IMR-90 (cell line): Measurements from ENCODE around the gene CDT1. TPM values are rescaled to one million over a fixed set of nuclear protein-coding genes. Genes with fewer than 3 reads are reported as not detected.
"Not testable (repeated sequence)": the region's sequence is repeated elsewhere in the genome, so short reads cannot be mapped to it uniquely, and the experiment has no call there.

Source experiments
- ATAC-seq: fragments of 200-7000 bp; cut with Tn5 transposase; 2 replicates; pipeline ENCODE4 v1.9.1; 2020; ENCODE audit warnings: low read depth, mild to moderate bottlenecking, moderate library complexity
- BruUV-seq: library from RNA; stranded (reverse); fragments of 400-500 nt; replicated peaks from 2 replicates; lab custom pipeline; 2021; lab: Mats Ljungman, UMichigan
- CTCF ChIA-PET: fragments of 300-600 bp; formaldehyde crosslinking; extraction: SDS; loops from one replicate; lab custom pipeline; 2021; ENCODE audit warnings: antibody characterized with exemption; lab: Yijun Ruan, JAX
- POLR2A ChIA-PET: fragments of 300-600 bp; sonication (Branson Sonifier 250); formaldehyde crosslinking; loops from one replicate; lab custom pipeline; 2022; ENCODE audit warnings: antibody characterized with exemption; ENCODE audit not compliant: unreplicated experiment; lab: Charles Lee
- DNase-seq: peaks from one replicate; pipeline ENCODE4 v3.0.0; 2013
- H2AFZ ChIP-seq: replicated peaks from 2 replicates; pipeline ENCODE3; 2013; ENCODE audit warnings: low read length, mild to moderate bottlenecking; ENCODE audit not compliant: poor library complexity
- H2AK5ac ChIP-seq: 2 replicates; pipeline ENCODE4 v1.6.1; 2013; ENCODE audit warnings: low read depth, low read length, inconsistent platforms
- H2AK9ac ChIP-seq: replicated peaks from 2 replicates; pipeline ENCODE3; 2013; ENCODE audit warnings: mild to moderate bottlenecking, low read depth, low read length, moderate library complexity; ENCODE audit not compliant: poor library complexity
- H2BK120ac ChIP-seq: 2 replicates; pipeline ENCODE4 v1.6.1; 2013; ENCODE audit warnings: low read depth, low read length, inconsistent platforms
- H2BK15ac ChIP-seq: 3 replicates; pipeline ENCODE4 v1.6.1; 2013; ENCODE audit warnings: low read depth, low read length, inconsistent platforms
- H2BK20ac ChIP-seq: 2 replicates; pipeline ENCODE4 v1.6.1; 2013; ENCODE audit warnings: low read depth, mild to moderate bottlenecking, inconsistent platforms, low read length, moderate library complexity
- H2BK5ac ChIP-seq: 2 replicates; pipeline ENCODE4 v1.6.1; 2013; ENCODE audit warnings: mild to moderate bottlenecking, low read depth, low read length, inconsistent platforms; ENCODE audit not compliant: poor library complexity, severe bottlenecking
- H3K14ac ChIP-seq: replicated peaks from 2 replicates; pipeline ENCODE4 v1.6.1; 2013; ENCODE audit warnings: low read depth, low read length, inconsistent platforms
- H3K18ac ChIP-seq: 2 replicates; pipeline ENCODE4 v1.6.1; 2013; ENCODE audit warnings: low read depth, low read length, control low read depth
- H3K23ac ChIP-seq: 2 replicates; pipeline ENCODE4 v1.6.1; 2013; ENCODE audit warnings: low read depth, low read length, inconsistent platforms
- H3K27ac ChIP-seq: 2 replicates; pipeline ENCODE4 v1.5.1; 2013; ENCODE audit warnings: mild to moderate bottlenecking, control low read depth, low read length; ENCODE audit not compliant: insufficient read depth
- H3K27me3 ChIP-seq: 2 replicates; pipeline ENCODE4 v1.6.1; 2013; ENCODE audit warnings: low read length; ENCODE audit not compliant: control insufficient read depth, insufficient read depth
- H3K36me3 ChIP-seq: 2 replicates; pipeline ENCODE4 v1.6.1; 2013; ENCODE audit warnings: low read length, mixed read lengths; ENCODE audit not compliant: control insufficient read depth, insufficient read depth
- H3K4ac ChIP-seq: 2 replicates; pipeline ENCODE4 v1.6.1; 2013; ENCODE audit warnings: low read depth, low read length, inconsistent platforms
- H3K4me1 ChIP-seq: 2 replicates; pipeline ENCODE4 v1.6.1; 2013; ENCODE audit warnings: low read length, mixed read lengths; ENCODE audit not compliant: control insufficient read depth, insufficient read depth
- H3K4me2 ChIP-seq: 2 replicates; pipeline ENCODE4 v1.6.1; 2013; ENCODE audit warnings: low read depth, mild to moderate bottlenecking, control low read depth, low read length, moderate library complexity
- H3K4me3 ChIP-seq: 2 replicates; pipeline ENCODE4 v1.5.1; 2013; ENCODE audit warnings: low read depth, mild to moderate bottlenecking, control low read depth, low read length, moderate library complexity; ENCODE audit not compliant: insufficient read depth
- H3K56ac ChIP-seq: 2 replicates; pipeline ENCODE4 v1.6.1; 2013; ENCODE audit warnings: low read length, inconsistent platforms; ENCODE audit not compliant: insufficient read depth; ENCODE audit errors: extremely low read depth
- H3K79me1 ChIP-seq, 2 experiments: 2 replicates each; pipeline ENCODE4 v1.6.1; 2013; ENCODE audit warnings: low read length in 2 of 2, inconsistent platforms in 1 of 2, low read depth in 1 of 2
- H3K9ac ChIP-seq: 2 replicates; pipeline ENCODE4 v1.6.1; 2013; ENCODE audit warnings: low read depth, low read length, control low read depth
- H3K9me1 ChIP-seq: 2 replicates; pipeline ENCODE4 v1.6.1; 2013; ENCODE audit warnings: low read length, inconsistent platforms; ENCODE audit not compliant: insufficient read depth
- H3K9me3 ChIP-seq: 2 replicates; pipeline ENCODE4 v1.6.1; 2013; ENCODE audit warnings: low read length; ENCODE audit not compliant: control insufficient read depth, insufficient read depth
- H4K20me1 ChIP-seq: 2 replicates; pipeline ENCODE4 v1.6.1; 2013; ENCODE audit warnings: low read length, inconsistent platforms; ENCODE audit not compliant: insufficient read depth
- H4K5ac ChIP-seq: 2 replicates; pipeline ENCODE4 v1.6.1; 2013; ENCODE audit warnings: mild to moderate bottlenecking, low read depth, low read length, control low read depth
- H4K8ac ChIP-seq, 2 experiments: 2 replicates each; pipeline ENCODE4 v1.6.1; 2013; ENCODE audit warnings: low read depth in 2 of 2, low read length in 2 of 2, control low read depth in 1 of 2, inconsistent platforms in 1 of 2
- H4K91ac ChIP-seq: 2 replicates; pipeline ENCODE4 v1.6.1; 2013; ENCODE audit warnings: low read depth, low read length, inconsistent platforms; ENCODE audit not compliant: insufficient read depth
- WGBS, 2 experiments: methylation state at CpG; one replicate each; pipeline versions ENCODE4 v1.1.5 to v1.1.7; 2013; ENCODE audit warnings: missing lambda C conversion rate in 2 of 2; ENCODE audit not compliant: insufficient read length in 1 of 2; ENCODE audit errors: extremely low coverage in 2 of 2; 5-methylcytosine and 5-hydroxymethylcytosine counted together
- dilution Hi-C: fragments of 300-500 bp; cut with HindIII; formaldehyde crosslinking; loops from one replicate; pipeline ENCODE4 v1.14.3; 2018; ENCODE audit warnings: low sequenced_read_pairs; ENCODE audit not compliant: unreplicated experiment
- in situ Hi-C: fragments of 300-500 bp; cut with MboI; formaldehyde crosslinking; loops from 3 replicates; pipeline ENCODE4 v1.14.3; 2019; ENCODE audit warnings: low sequenced_read_pairs, inconsistent platforms, mixed read lengths
- intact Hi-C: fragments of 100-400 bp; cut with micrococcal nuclease; formaldehyde crosslinking; loops from 2 replicates; pipeline ENCODE4 v1.10.0; 2022
- polyA plus RNA-seq, 3 experiments: library from polyadenylated mRNA; depleted of rRNA; stranded (reverse); fragments of >200 nt; gene quantifications; 2 replicates each; pipeline ENCODE4 v1.2.3, GENCODE V29; 2012; ENCODE audit warnings: low replicate concordance in 1 of 3
- total RNA-seq: library from RNA; depleted of rRNA; stranded (reverse); fragments of >200 nt; gene quantifications from 2 replicates; pipeline ENCODE4 v1.2.3, GENCODE V29; 2012

CDT1 gene
- total and polyA plus RNA-seq, 2 of the 4 experiments (the other 2 are of a cell fraction): 3.2 to 11.8 TPM

- BruUV-seq: not testable (repeated sequence)
- no CpG with 5 or more reads among the region's 8 CpGs for WGBS, 2 experiments
Observed at GRCh38 chr16:88788749-88789148, 14.8 kb upstream of the CDT1 start.

More at GRCh38 chr16:88788749-88789148, 14.8 kb upstream of the CDT1 start:
- POLR2A ChIA-PET, H3K27me3 ChIP-seq, H4K91ac ChIP-seq, H2AK5ac ChIP-seq, H4K5ac ChIP-seq, H3K56ac ChIP-seq, H3K79me1 ChIP-seq, H3K9me3 ChIP-seq, ATAC-seq, H3K9ac ChIP-seq, H3K36me3 ChIP-seq, H2BK5ac ChIP-seq, H4K20me1 ChIP-seq, DNase-seq, intact Hi-C loops, H3K4me2 ChIP-seq, H4K8ac ChIP-seq, H2AK9ac ChIP-seq, H3K14ac ChIP-seq, H3K18ac ChIP-seq, CTCF ChIA-PET, dilution Hi-C loops, H2AFZ ChIP-seq, H3K27ac ChIP-seq, H2BK20ac ChIP-seq, H3K9me1 ChIP-seq, H3K4ac ChIP-seq, H2BK15ac ChIP-seq, H2BK120ac ChIP-seq, H3K23ac ChIP-seq, in situ Hi-C loops, H3K4me3 ChIP-seq: not testable (repeated sequence)
- peaks cover 11% of the 10 kb centered on the region for H3K4me1 ChIP-seq
